ENCODE results near the gene TENT4A. TPM values are rescaled to one million over a fixed set of nuclear protein-coding genes. Genes with fewer than 3 reads are reported as not detected.

The TENT4A gene
- total RNA-seq, 2 experiments from 2014 or later, result 39.0 to 46.1 TPM

- TF ChIP-seq EZH2phosphoT487 (IDR thresholded peaks at IDR 0.05; ENCODE audit: borderline replicate concordance, low read depth, low read length) (no peak), CTCF (conservative IDR thresholded peaks at IDR 0.05; ENCODE audit: low read length) (no peak)
- Histone ChIP-seq H3K9me2 (ENCODE audit: insufficient read depth, low read length) (no peaks in the 10 kb centered on the region), H3K27ac (ENCODE audit: low read depth, low read length, poor library complexity, severe bottlenecking) (no peak overlapping the region), H3K36me3 (ENCODE audit: insufficient read depth, low read length) (peaks cover 98% of the 10 kb centered on the region), H4K20me1 (ENCODE audit: insufficient read depth, low read length) (peaks cover 4% of the 10 kb centered on the region; the same call in 1 of the 2 replicates), H3K9me3 (ENCODE audit: low read length) (no peaks in the 10 kb centered on the region), H2AFZ (ENCODE audit: low read length) (no peak overlapping the region), H3K4me3 (ENCODE audit: low read depth, low read length, poor library complexity, severe bottlenecking) (no peak overlapping the region), H3K4me1 (ENCODE audit: insufficient read depth, low read length, poor library complexity, severe bottlenecking) (peaks cover 11% of the 10 kb centered on the region), H3K79me2 (ENCODE audit: insufficient read depth, low read depth, low read length) (no peaks in the 10 kb centered on the region), H3K4me2 (ENCODE audit: low read length) (no peak overlapping the region)
- POLR2A ChIA-PET, result no interaction called here
- no TSS peak for BruUV-seq (replicated peaks)
- no peak for DNase-seq (ENCODE audit: low spot score)
- CTCF ChIA-PET (ENCODE audit: unreplicated experiment), result no interaction called here
- intact Hi-C loops (cut with micrococcal nuclease; ENCODE audit: unreplicated experiment), result loop anchor here (5.0 kb wide), 2 partner anchors 141 to 371 kb away; partner anchors contain the start of gene MED10
These were observed 34.9 kb downstream of the TENT4A start for GRCh38 chr5:6748142-6748541.

- intact Hi-C loops (cut with micrococcal nuclease; ENCODE audit: unreplicated experiment), result loop anchor here (5.0 kb wide), 2 partner anchors 142 to 372 kb away; partner anchors contain the start of gene MED10
- POLR2A ChIA-PET, result no interaction called here
- CTCF ChIA-PET (ENCODE audit: unreplicated experiment), result no interaction called here
These were observed 35.9 kb downstream of the TENT4A start for GRCh38 chr5:6749026-6749716.

More at GRCh38 chr5:6749026-6749716, 35.9 kb downstream of the TENT4A start:
- no peak overlapping the region for H3K4me2 ChIP-seq (ENCODE audit: low read length)
- H3K9me3 ChIP-seq (ENCODE audit: low read length), result no peaks in the 10 kb centered on the region
- H4K20me1 ChIP-seq (ENCODE audit: insufficient read depth, low read length), result peaks cover 4% of the 10 kb centered on the region; the same call in 1 of the 2 replicates
- peaks cover 96% of the 10 kb centered on the region for H3K36me3 ChIP-seq (ENCODE audit: insufficient read depth, low read length)
- no peak overlapping the region for H3K27ac ChIP-seq (ENCODE audit: low read depth, low read length, poor library complexity, severe bottlenecking)
- TF ChIP-seq CTCF (conservative IDR thresholded peaks at IDR 0.05; ENCODE audit: low read length), result no peak
- TF ChIP-seq EZH2phosphoT487 (IDR thresholded peaks at IDR 0.05; ENCODE audit: borderline replicate concordance, low read depth, low read length), result no peak
- no peak overlapping the region for H2AFZ ChIP-seq (ENCODE audit: low read length)
- H3K79me2 ChIP-seq (ENCODE audit: insufficient read depth, low read depth, low read length), result no peaks in the 10 kb centered on the region
- BruUV-seq (replicated peaks), result no TSS peak
- no peak overlapping the region for H3K4me3 ChIP-seq (ENCODE audit: low read depth, low read length, poor library complexity, severe bottlenecking)
- no peaks in the 10 kb centered on the region for H3K9me2 ChIP-seq (ENCODE audit: insufficient read depth, low read length)
- peaks cover 11% of the 10 kb centered on the region for H3K4me1 ChIP-seq (ENCODE audit: insufficient read depth, low read length, poor library complexity, severe bottlenecking)
- no peak for DNase-seq (ENCODE audit: low spot score)
